Activated effector memory CD4-positive, alpha-beta T cell treated with anti-CD3 and anti-CD28 coated beads, Interleukin-2, amount 50 U/mL, for 16 hours (primary cell): Measurements from ENCODE around the gene CDH18.

Experiments
- DNase-seq: peaks from one replicate; pipeline ENCODE4 v3.0.0-alpha.2; 2020

CDH18 gene, protein sequence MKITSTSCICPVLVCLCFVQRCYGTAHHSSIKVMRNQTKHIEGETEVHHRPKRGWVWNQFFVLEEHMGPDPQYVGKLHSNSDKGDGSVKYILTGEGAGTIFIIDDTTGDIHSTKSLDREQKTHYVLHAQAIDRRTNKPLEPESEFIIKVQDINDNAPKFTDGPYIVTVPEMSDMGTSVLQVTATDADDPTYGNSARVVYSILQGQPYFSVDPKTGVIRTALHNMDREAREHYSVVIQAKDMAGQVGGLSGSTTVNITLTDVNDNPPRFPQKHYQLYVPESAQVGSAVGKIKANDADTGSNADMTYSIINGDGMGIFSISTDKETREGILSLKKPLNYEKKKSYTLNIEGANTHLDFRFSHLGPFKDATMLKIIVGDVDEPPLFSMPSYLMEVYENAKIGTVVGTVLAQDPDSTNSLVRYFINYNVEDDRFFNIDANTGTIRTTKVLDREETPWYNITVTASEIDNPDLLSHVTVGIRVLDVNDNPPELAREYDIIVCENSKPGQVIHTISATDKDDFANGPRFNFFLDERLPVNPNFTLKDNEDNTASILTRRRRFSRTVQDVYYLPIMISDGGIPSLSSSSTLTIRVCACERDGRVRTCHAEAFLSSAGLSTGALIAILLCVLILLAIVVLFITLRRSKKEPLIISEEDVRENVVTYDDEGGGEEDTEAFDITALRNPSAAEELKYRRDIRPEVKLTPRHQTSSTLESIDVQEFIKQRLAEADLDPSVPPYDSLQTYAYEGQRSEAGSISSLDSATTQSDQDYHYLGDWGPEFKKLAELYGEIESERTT

GRCh38 chr5:19987612-19988361 lies at the start of gene CDH18:
CDH18 (minus strand) TSS chr5:19988200; CDS start chr5:19838986, 149,214 bp downstream.
- DNase-seq, result no peak

DNA sequence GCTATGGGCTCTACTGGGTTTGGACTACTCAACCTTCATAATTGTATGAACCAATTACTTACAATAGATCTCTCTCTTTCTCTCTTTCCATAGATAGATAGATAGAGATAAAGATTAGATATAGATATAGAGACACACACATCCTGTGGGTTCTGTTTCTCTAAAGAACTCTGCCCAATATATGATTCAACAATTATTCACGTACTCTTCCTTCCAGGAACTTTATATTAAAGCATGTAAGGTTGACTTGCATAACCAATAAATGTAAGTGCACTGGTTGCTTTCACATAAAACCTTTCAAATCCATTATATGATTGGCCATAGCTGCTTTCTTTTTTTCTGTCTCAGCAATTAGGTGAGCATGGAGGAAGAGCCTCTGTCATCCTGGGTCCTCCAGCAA lies 46.7 kb upstream of the CDH18 start:
- no peak for DNase-seq

DNA sequence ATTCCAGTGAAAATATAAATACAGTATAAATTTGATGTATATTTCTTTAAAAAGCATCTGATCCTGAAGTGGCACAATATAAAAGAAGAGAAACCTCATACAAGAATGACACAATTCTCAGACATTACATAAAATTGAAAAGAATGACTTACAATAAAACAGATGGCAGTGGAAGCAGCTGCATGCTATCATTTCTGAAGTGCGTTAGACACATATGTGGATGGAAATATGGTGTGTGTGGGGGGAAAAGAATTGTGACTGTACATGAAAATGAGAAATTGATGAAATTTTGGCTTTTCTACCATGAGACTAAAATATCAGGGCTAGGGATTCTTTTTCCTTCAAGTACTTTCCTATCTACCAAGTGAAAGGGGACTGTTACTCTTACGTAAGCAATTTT lies 45.9 kb upstream of the CDH18 start:
- no peak for DNase-seq

GRCh38 chr5:20032896-20033295 lies 44.9 kb upstream of the CDH18 start:
- DNase-seq, result no peak

DNA sequence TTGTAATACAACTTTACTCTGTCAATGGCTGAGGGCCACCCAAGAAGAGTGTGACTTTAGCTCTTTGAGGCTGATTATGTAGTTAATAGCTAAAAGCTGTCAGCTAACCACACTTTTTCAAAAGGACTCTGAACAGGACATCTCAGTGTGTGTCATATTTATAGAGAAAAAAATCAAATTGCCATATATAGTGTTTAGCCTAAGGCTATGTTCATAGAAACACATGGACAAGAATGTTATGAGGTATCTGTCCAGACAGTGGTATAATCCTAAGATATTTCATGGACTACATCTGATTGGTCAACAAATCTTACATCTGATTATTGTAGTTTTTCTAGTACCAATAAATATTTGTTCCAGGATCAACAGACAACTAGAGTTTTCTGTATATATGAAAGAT lies 42.1 kb upstream of the CDH18 start:
- DNase-seq, result no peak

DNA sequence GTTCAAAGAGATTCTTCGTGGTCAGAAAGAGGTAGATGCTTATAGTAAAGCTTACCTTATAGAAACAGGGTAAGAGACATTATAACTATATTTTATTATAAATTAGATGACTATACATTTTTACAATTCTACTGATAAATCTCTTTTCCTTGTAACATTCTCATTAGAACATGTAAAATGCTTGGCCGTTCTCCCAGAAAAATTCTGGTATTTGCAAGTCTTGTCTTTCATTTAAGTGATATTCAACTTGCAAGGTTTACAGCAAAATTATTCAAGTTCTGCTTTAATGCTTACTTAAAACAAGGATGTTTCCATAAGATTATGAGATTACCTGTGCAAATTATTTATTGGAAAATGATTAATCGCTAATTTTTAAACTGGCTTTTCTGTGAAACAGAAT lies 41.3 kb upstream of the CDH18 start:
- DNase-seq, result no peak

DNA sequence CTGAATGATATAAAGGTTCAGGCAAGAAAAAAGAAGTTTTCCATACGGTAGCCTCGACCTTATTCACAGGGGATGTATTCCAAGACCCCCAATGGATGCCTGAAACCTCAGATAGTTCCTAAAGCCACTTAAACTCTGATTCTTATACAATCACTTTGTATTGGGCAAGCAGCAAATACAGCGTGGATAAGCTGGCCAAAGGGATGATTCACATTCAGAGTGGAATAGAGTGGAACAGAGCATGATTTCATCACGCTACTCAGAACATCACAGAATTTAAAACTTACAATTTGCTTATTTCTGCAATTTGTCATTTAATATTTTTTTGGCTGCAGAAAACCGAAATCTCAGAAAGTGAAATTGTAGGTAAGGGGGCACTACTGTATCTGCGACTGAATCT lies 40.5 kb upstream of the CDH18 start:
- DNase-seq, result no peak

DNA sequence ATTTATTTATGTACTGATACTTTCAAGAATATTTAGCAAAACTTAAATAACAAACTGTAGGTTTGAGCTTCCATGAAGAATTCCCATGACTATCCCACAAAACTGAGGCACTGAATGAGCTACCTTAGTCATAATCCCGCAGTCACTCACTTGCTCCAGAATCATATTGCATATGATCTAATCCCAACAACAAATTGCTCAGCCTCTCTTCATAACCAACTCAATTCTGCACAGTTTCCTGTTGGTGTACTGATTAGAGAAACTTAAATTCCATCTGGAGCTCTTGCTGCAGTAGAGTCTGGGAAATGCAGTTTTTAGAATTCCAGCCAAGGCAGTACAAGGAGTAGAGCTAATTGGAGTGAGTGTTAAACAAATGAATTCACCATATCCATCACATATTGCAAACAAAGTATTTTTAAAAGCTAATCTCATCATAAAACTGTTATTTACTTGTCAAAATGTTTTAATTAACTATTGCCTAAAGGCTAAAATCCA lies 35.7 kb upstream of the CDH18 start:
- DNase-seq, result no peak

DNA sequence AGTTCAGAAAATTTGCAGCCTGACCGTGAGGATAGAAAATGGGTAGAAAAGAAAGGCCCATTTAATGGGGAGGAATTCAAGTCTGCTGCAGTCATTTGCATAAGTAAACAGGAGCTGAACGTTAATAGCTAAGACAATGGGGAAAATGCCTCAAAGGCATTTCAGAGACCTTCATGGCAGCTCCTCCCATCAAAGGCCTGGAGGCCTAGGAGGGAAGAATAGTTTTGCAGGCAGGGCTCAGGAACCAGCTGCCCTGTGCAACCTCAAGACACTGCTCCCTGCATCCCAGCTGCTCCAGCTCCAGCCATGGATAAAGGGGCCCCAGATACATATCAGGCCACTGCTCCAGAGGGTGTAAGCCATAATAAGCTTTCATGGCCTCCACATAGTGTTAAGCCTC lies 32.2 kb upstream of the CDH18 start:
- DNase-seq, result no peak

DNA sequence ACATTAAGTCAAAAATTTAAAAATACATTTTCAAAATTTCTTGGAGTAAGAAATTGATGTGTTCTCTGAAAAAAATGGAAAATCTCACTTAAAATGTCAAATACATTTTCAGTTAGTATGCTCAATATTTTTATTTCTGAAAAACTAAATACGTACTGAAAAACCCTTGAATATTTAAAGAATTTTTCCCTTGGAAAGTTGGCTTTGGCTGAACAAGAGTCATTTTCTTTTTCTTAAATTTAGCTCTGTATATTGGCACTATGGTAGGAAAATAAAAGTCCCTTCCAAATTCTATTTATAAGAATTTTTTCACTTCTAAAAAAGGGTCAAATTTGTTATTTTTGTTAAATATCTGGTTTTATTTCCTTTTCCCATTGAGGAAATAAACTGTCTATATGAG lies 29.0 kb upstream of the CDH18 start:
- DNase-seq, result no peak

DNA sequence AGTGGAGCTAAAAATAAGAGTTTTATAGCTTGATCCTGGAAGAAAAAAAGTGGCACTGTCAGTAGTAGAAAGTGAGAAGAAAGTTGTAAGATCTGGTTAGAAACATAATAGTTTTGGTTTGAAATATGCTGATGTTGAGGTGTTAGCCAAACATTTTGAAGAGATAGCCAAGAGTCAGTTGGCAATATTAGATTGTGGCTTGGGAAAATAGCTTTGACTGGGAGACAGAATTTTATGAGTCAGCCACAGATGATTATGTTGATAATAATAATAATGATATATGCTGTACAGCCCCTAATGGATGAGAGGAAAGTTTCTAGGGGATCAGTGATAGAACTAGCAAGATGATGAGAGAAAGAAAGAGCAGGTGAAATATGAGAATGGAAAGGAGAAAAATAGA lies 12.4 kb upstream of the CDH18 start:
- DNase-seq, result no peak

- no peak for DNase-seq
Observed at GRCh38 chr5:19988457-19988856, 457 bp upstream of the CDH18 start.

DNA sequence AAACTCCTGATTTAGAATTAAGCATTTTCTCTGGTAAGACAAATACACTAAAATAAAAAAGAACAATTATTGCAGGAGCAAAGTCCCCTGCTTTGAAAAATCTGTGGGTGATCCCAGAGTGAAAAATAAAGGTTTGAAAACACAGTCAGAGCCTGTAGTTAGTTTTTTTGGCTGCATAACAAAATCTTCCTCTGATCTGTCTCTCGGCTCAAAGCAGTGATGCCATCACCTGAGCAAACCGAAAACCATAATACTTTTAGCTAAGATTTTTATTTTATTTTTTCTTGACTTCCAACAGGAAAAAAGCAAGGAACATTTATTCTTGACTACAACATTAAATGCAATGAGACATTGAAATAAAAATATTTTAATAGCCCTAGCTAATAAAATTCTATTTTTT lies 1.2 kb downstream of the CDH18 start:
- no peak for DNase-seq

- no peak for DNase-seq
Observed at GRCh38 chr5:19986031-19986619, 1.9 kb downstream of the CDH18 start.

DNA sequence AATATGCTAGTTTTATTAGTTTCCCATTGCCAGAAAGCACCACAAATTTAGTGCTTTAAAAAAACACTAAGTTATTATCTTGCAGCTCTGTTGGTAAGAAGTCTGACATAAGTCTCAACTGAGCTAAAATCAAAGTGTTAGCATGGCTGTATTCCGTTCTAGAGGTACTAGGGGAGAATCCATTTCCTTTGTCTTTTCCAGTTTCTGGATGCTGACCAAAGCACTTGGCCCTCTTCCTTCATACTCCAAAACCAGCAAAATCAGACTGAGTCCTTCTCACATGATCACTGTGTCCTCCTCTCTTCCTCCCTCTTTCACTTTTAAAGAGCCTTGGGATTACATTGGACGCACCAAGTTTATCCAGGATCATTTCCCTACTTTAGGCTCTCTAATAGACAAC lies 9.5 kb downstream of the CDH18 start:
- no peak for DNase-seq

DNA sequence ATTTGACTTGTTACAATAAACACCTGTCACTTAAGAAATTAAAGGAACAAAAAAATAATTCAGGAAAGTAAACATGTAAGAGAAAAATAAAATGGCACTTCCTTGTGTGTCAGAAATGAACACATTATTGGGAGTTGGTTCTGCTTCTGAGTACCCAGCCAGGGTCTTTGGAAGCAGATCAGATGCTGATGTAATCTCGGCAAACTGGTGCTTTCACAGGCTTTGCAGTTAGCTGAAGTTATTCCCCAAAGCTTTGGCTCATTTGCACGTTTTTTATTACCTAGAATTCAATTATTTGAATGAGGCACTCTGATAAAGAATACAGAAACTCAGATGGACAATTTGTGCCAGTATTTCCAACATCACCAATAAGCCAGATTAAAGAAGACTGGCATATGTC lies 10.9 kb downstream of the CDH18 start:
- DNase-seq, result no peak

DNA sequence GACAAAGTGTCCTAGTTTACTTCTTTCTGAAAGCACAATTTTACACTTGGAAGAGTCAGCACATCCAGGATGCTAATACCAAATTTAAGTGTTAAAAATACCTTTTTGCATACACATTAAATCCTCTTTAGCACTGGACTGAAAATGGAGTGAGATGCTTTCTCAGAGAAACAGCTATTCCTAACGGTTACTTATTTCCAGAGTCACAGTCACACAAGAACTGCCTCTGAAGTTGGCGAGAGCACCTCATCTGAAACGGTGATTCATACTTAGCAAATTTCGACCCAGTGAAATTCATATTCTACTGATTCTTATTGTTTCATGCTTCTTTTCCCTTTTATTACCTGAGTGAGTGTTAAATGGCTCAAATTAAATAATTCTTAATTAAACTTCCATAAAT lies 12.2 kb downstream of the CDH18 start:
- DNase-seq, result no peak

DNA sequence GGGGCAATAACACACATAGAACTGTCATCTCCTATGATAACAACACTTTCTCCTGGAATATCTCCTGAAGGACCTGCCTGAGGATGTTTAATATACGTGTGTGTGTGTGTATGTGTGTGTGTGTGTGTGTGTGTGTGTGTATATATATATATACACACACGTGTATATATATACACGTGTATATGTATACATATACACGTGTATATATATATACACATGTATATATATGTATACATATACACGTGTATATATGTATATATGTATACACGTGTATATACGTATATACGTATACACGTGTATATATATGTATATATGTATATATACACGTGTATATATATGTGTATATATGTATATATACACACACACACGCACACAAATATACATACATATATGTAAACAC lies 27.5 kb downstream of the CDH18 start:
- no peak for DNase-seq

DNA sequence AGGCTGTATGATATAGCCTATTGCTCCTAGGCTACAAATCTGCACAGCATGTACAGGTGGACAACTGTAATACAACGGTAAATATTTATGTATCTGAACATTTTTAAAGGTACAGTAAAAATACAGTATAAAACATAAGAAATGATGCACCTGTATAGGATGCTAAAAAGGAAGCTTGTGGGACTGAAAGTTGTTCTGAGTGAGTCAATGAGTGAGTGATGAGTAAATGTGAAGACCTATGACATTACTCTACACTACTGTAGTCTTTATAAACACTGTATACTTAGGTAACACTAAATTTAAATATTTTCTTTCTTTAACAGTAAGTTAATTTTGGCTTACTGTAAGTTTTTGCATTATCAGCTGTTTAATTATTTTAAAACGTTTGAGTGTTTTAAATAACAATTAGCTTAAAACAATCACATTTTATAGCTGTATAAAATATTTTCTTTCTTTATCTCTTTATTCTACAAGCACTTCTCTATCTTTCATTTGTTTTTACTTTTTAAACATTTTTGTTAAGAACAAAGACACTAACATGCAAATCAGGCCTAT lies 28.1 kb downstream of the CDH18 start:
- no peak for DNase-seq

DNA sequence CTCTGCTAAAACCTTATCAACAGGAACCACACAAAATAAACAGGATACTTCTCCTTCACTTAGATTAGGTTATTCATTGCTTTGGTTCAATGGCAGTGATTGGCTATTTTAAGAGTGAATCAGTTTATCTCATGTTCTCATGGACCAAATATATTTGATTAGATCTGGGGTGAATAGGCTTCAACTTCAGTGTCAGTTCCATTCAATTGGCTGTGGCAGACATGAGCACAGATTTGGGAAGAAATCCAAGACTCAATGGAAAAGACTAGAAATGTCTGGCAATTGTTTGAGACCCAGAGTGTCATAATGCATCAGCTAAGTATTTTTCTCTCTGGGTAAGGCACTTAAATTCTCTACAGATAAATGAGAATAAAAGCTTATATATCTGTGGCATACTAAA lies 37.1 kb downstream of the CDH18 start:
- DNase-seq, result no peak

DNA sequence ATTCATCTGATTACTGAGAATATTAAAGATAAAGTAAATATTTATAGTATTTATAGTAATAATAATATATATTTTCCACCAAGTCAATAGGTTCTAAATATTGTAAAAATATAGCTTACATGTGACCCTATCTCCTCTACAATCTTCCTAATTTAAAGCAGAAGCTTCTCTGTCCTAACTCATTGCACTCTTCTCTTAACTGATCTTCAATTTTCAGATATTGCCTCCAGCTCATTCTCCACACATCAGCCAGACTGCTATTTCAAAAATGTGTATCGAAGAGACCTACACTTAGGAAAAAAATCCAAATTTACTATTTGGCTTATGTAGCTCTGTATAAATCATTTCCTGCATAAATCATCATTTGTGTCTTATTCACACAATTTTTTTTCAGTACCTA lies 47.8 kb downstream of the CDH18 start:
- no peak for DNase-seq

DNA sequence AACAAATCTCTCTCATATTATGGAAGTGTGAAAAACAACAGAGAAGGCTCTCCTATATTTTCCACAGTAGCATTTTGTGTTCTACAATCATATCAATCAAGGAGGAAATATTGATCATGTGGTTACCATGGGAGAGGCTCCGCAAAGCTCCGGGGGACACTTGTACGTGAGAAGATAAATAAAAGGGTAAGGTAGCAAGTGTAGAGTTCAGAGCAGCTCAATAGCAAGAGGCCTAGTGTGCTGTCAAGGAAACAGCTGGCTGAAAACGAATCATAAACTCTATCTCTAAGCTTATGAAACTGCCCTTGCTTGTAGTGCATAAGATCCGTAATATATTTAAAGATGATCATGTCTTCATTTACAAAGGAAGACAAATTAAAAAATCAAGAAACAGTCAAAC lies 57.5 kb downstream of the CDH18 start:
- DNase-seq, result no peak
